HepG2 (cell line): ENCODE data around the gene CAMK2G. TPM values are rescaled to one million over a fixed set of nuclear protein-coding genes. Genes with fewer than 3 reads are reported as not detected.

ENCODE experiments used
- ATF6 ChIP-seq: sonication (generic); formaldehyde crosslinking; conservative IDR thresholded peaks from 2 replicates; pipeline ENCODE4 v1.4.0; 2020; ENCODE audit warnings: missing genetic modification reagents
- ATF7 ChIP-seq, 2 experiments: fragments of 450-650 bp in 1 of 2; sonication (generic) in 1 of 2; formaldehyde crosslinking in 1 of 2; IDR thresholded peaks; 2 replicates each; pipeline versions ENCODE4 v1.4.0 to v1.6.1; 2016 to 2020; ENCODE audit warnings: antibody characterized with exemption in 1 of 2, mild to moderate bottlenecking in 1 of 2, missing genetic modification reagents in 1 of 2
- CCAR2 ChIP-seq: fragments of 200-400 bp; formaldehyde crosslinking; optimal IDR thresholded peaks from 2 replicates; pipeline ENCODE3; 2018; ENCODE audit warnings: low read depth, mild to moderate bottlenecking, low read length, moderate library complexity
- ETV6 ChIP-seq: sonication (generic); formaldehyde crosslinking; conservative IDR thresholded peaks from 2 replicates; pipeline ENCODE4 v1.4.0; 2020; ENCODE audit warnings: missing genetic modification reagents
- IRF9 ChIP-seq: sonication (generic); formaldehyde crosslinking; IDR thresholded peaks from 2 replicates; pipeline ENCODE4 v1.8.0; 2022; ENCODE audit warnings: missing genetic modification reagents, mild to moderate bottlenecking, borderline replicate concordance
- KAT2B ChIP-seq: fragments of 150-350 bp; IDR thresholded peaks from 2 replicates; pipeline ENCODE4 v1.6.1; 2014; ENCODE audit warnings: low read depth, low read length, borderline replicate concordance
- NFE2L2 ChIP-seq: fragments of 150-350 bp; IDR thresholded peaks from 2 replicates; pipeline ENCODE4 v1.6.1; 2014; ENCODE audit warnings: low read length
- NR2C2 ChIP-seq: sonication (generic); formaldehyde crosslinking; IDR thresholded peaks from 2 replicates; pipeline ENCODE4 v1.4.0; 2020; ENCODE audit warnings: missing genetic modification reagents, mild to moderate bottlenecking, moderate library complexity, borderline replicate concordance
- RBFOX2 ChIP-seq: fragments of 200-400 bp; formaldehyde crosslinking; IDR thresholded peaks from 2 replicates; pipeline ENCODE4 v1.6.1; 2017; ENCODE audit warnings: low read depth, mild to moderate bottlenecking, low read length
- RXRB ChIP-seq: IDR thresholded peaks from 2 replicates; pipeline ENCODE4 v1.6.1; 2016; ENCODE audit warnings: borderline replicate concordance, missing genetic modification reagents, missing compliant biosample characterization
- SMAD9 ChIP-seq: sonication (generic); formaldehyde crosslinking; IDR thresholded peaks from 2 replicates; pipeline ENCODE4 v1.5.1; 2020; ENCODE audit warnings: mild to moderate bottlenecking, missing genetic modification reagents
- SOX13 ChIP-seq, 3 experiments: fragments of 450-650 bp in 1 of 3; sonication (generic) in 1 of 3; formaldehyde crosslinking in 1 of 3; IDR thresholded peaks in 2 of 3; conservative IDR thresholded peaks in 1 of 3; 2 replicates each; pipeline versions ENCODE4 v1.5.0 to v1.6.1; 2016 to 2020; ENCODE audit warnings: antibody characterized with exemption in 1 of 3, mild to moderate bottlenecking in 1 of 3, missing compliant biosample characterization in 1 of 3, missing genetic modification reagents in 1 of 3, moderate library complexity in 1 of 3
- TFDP1 ChIP-seq: IDR thresholded peaks from 2 replicates; pipeline ENCODE4 v1.6.1; 2016; ENCODE audit warnings: missing compliant biosample characterization, missing genetic modification reagents, borderline replicate concordance
- ZC3H4 ChIP-seq: sonication (generic); formaldehyde crosslinking; IDR thresholded peaks from 2 replicates; pipeline ENCODE4 v1.4.0; 2020; ENCODE audit warnings: missing genetic modification reagents, borderline replicate concordance
- ZNF503 ChIP-seq: sonication (generic); formaldehyde crosslinking; IDR thresholded peaks from 2 replicates; pipeline ENCODE4 v1.4.0; 2020; ENCODE audit warnings: missing genetic modification reagents
- ZNF616 ChIP-seq: sonication (generic); formaldehyde crosslinking; IDR thresholded peaks from 2 replicates; pipeline ENCODE4 v1.5.0; 2020; ENCODE audit warnings: low read depth, mild to moderate bottlenecking, missing genetic modification reagents
- ZNF674 ChIP-seq: sonication (generic); formaldehyde crosslinking; IDR thresholded peaks from 2 replicates; pipeline ENCODE4 v1.5.0; 2020; ENCODE audit warnings: low read depth, mild to moderate bottlenecking, missing genetic modification reagents
- ZNF678 ChIP-seq: sonication (generic); formaldehyde crosslinking; IDR thresholded peaks from 2 replicates; pipeline ENCODE4 v1.4.0; 2020; ENCODE audit warnings: mild to moderate bottlenecking, missing genetic modification reagents
- ZNF710 ChIP-seq: sonication (generic); formaldehyde crosslinking; IDR thresholded peaks from 2 replicates; pipeline ENCODE4 v1.5.0; 2020; ENCODE audit warnings: mild to moderate bottlenecking, missing genetic modification reagents, borderline replicate concordance
- polyA plus RNA-seq, 8 experiments: library from polyadenylated mRNA; depleted of rRNA in 3 of 8; stranded (reverse) in 7 of 8; unstranded in 1 of 8; fragments of >200 nt; fragmentation: Illumina TruSeq in 4 of 8; extraction: Trizol in 4 of 8; gene quantifications; 2 replicates each; pipeline versions ENCODE4 v1.2.1 to v1.2.3, GENCODE V29; 2011 to 2016; ENCODE audit warnings: low read depth in 4 of 8, missing spikeins in 1 of 8, mixed read lengths in 1 of 8; ENCODE audit not compliant: insufficient read depth in 1 of 8
- total RNA-seq, 5 experiments: library from RNA; depleted of rRNA; stranded (reverse); fragments of >200 nt; fragmentation: Illumina TruSeq; extraction: Trizol; gene quantifications; 2 replicates each; pipeline ENCODE4 v1.2.3, GENCODE V29; 2016; ENCODE audit warnings: low read depth in 1 of 5

The CAMK2G gene
- total and polyA plus RNA-seq, 2 of the 13 experiments (the other 11 are each of a cell fraction or from before 2014, with no cell fraction given): 15.9 to 18.8 TPM

- TF ChIP-seq TFDP1 (CRISPR knock-in tag): peak; percentile 42; the same call in 1 of the 2 replicates
- TF ChIP-seq ZNF674 (CRISPR knock-in tag): no peak
- no peak for TF ChIP-seq ATF7 (IDR thresholded peaks at IDR 0.05)
- no peak for TF ChIP-seq ATF7 (CRISPR knock-in tag; IDR thresholded peaks at IDR 0.05)
- TF ChIP-seq ZNF503 (CRISPR knock-in tag): peak; percentile 52; the same call in 1 of the 2 replicates
- peak; percentile 74; the same call in 1 of the 2 replicates for TF ChIP-seq ZC3H4 (CRISPR knock-in tag)
- TF ChIP-seq ATF6: no peak
- no peak for TF ChIP-seq ZNF616
- TF ChIP-seq ZNF710 (CRISPR knock-in tag): 0 out of 2 replicates have a peak, but pooled peaks have one; percentile 32
- TF ChIP-seq NFE2L2: no peak
- no peak for TF ChIP-seq RBFOX2
- peak; percentile 96 for TF ChIP-seq RXRB
- no peak for TF ChIP-seq ZNF678 (CRISPR knock-in tag)
- TF ChIP-seq NR2C2 (CRISPR knock-in tag): peak; percentile 86; the same call in 1 of the 2 replicates
- no peak for TF ChIP-seq CCAR2
- no peak for TF ChIP-seq IRF9 (CRISPR knock-in tag)
- no peak for TF ChIP-seq SMAD9 (CRISPR knock-in tag)
- TF ChIP-seq ETV6 (CRISPR knock-in tag): no peak
- TF ChIP-seq SOX13 (IDR thresholded peaks at IDR 0.05): peak; percentile 58
- peak in 1 of 2 experiments; percentile 93; a peak in 2 of 4 replicates for TF ChIP-seq SOX13 (CRISPR knock-in tag; conservative IDR thresholded peaks at IDR 0.05 in 1 of 2, IDR thresholded peaks at IDR 0.05 in 1 of 2)
- no peak for TF ChIP-seq KAT2B
Observed at GRCh38 chr10:73840403-73841060, 33.8 kb downstream of the CAMK2G start (continued).
